PFSK-1 (cell line): Measurements from ENCODE around the gene PLAC1.

Source experiments
- FOXP2 ChIP-seq: optimal IDR thresholded peaks from 2 replicates; pipeline ENCODE3; 2011; ENCODE audit warnings: borderline replicate concordance, control low read depth, inconsistent platforms; ENCODE audit not compliant: insufficient read depth; ENCODE audit errors: extremely low read length, extremely low read depth
- POLR2AphosphoS5 ChIP-seq: IDR thresholded peaks from 2 replicates; pipeline ENCODE4 v1.6.1; 2012; ENCODE audit warnings: low read depth, mild to moderate bottlenecking, control low read depth, low read length, moderate library complexity
- REST ChIP-seq, 2 experiments: IDR thresholded peaks; 2 replicates each; pipeline versions ENCODE4 v1.6.1 to v1.8.0; 2011 to 2012; ENCODE audit warnings: low read depth in 2 of 2, low read length in 2 of 2, control low read depth in 1 of 2, inconsistent platforms in 1 of 2, mild to moderate bottlenecking in 1 of 2, moderate library complexity in 1 of 2; ENCODE audit not compliant: insufficient read depth in 1 of 2
- SIN3A ChIP-seq: IDR thresholded peaks from 2 replicates; pipeline ENCODE4 v1.6.1; 2012; ENCODE audit warnings: mild to moderate bottlenecking, low read length, moderate library complexity, borderline replicate concordance; ENCODE audit not compliant: insufficient read depth
- TAF1 ChIP-seq: IDR thresholded peaks from 2 replicates; pipeline ENCODE4 v1.6.1; 2012; ENCODE audit warnings: low read length, control low read depth, borderline replicate concordance; ENCODE audit not compliant: insufficient read depth

Gene PLAC1

GRCh38 chrX:134569306-134569705, 89.0 kb downstream of the PLAC1 start:
- TF ChIP-seq SIN3A (no peak), POLR2AphosphoS5 (no peak), TAF1 (no peak), FOXP2 (no peak), REST (IDR thresholded peaks at IDR 0.05; ENCODE audit: insufficient read depth in 1 of 2, low read depth in 2 of 2, low read length in 2 of 2) (no peak)

- TF ChIP-seq POLR2AphosphoS5 (no peak), SIN3A (no peak), REST (IDR thresholded peaks at IDR 0.05; ENCODE audit: insufficient read depth in 1 of 2, low read depth in 2 of 2, low read length in 2 of 2) (no peak), TAF1 (no peak), FOXP2 (no peak)
Measured at GRCh38 chrX:134568285-134569016, 89.8 kb downstream of the PLAC1 start.

GRCh38 chrX:134566506-134566905, 91.8 kb downstream of the PLAC1 start:
- TF ChIP-seq TAF1 (no peak), REST (IDR thresholded peaks at IDR 0.05; ENCODE audit: insufficient read depth in 1 of 2, low read depth in 2 of 2, low read length in 2 of 2) (no peak), SIN3A (no peak)

- TF ChIP-seq SIN3A (no peak), POLR2AphosphoS5 (no peak), REST (IDR thresholded peaks at IDR 0.05; ENCODE audit: insufficient read depth in 1 of 2, low read depth in 2 of 2, low read length in 2 of 2) (no peak), FOXP2 (no peak), TAF1 (no peak)
Measured at GRCh38 chrX:134562002-134562401, 96.3 kb downstream of the PLAC1 start.
